Muscle of back (tissue), 11 donors: Measurements from ENCODE around the gene NEAT1. TPM values are rescaled to one million over a fixed set of nuclear protein-coding genes. Genes with fewer than 3 reads are reported as not detected.

Source experiments
- DNase-seq, 3 donors: peaks; one replicate each; pipeline versions ENCODE4 v3.0.0 to v3.0.0-alpha.2; 2013
- polyA plus RNA-seq, 10 donors: library from polyadenylated mRNA; unstranded; fragments of 120-200 nt; gene quantifications; one replicate each; pipeline ENCODE4 v1.2.1, GENCODE V29; 2013; ENCODE audit not compliant: insufficient read length in 10 of 10

NEAT1 gene
- polyA plus RNA-seq, 10 donors, result 39.4 to 242 (median 61.8) TPM

- peak; percentile 83 to 96 (median 94) for DNase-seq
Observed at GRCh38 chr11:65386307-65387140, 36.1 kb upstream of the NEAT1 start, which contains the start of gene FRMD8. TSS of gene FRMD8 (plus strand) at chr11:65386637. CDS start at chr11:65387037, 400 bp downstream.

- DNase-seq, result no peak
Observed at GRCh38 chr11:65388731-65389130, 33.9 kb upstream of the NEAT1 start.

GRCh38 chr11:65389294-65389980, 33.2 kb upstream of the NEAT1 start:
- DNase-seq, result no peak

GRCh38 chr11:65390099-65390941, 32.3 kb upstream of the NEAT1 start:
- DNase-seq, result peak in 1 of 3 donors; percentile 22

GRCh38 chr11:65390996-65391395, 31.6 kb upstream of the NEAT1 start:
- DNase-seq, result peak in 1 of 3 donors; percentile 32

- DNase-seq, result no peak
Observed at GRCh38 chr11:65392186-65392829, 30.3 kb upstream of the NEAT1 start.

GRCh38 chr11:65392899-65393298, 29.7 kb upstream of the NEAT1 start:
- DNase-seq, result no peak

GRCh38 chr11:65393513-65394079, 29.0 kb upstream of the NEAT1 start:
- no peak for DNase-seq

- no peak for DNase-seq
Observed at GRCh38 chr11:65394125-65394536, 28.5 kb upstream of the NEAT1 start.

GRCh38 chr11:65395961-65396530, 26.6 kb upstream of the NEAT1 start:
- DNase-seq, result no peak

- DNase-seq, result no peak
Observed at GRCh38 chr11:65396769-65397745, 25.5 kb upstream of the NEAT1 start.

GRCh38 chr11:65398362-65398910, 24.2 kb upstream of the NEAT1 start:
- no peak for DNase-seq

- DNase-seq, result no peak
Observed at GRCh38 chr11:65399249-65399648, 23.3 kb upstream of the NEAT1 start.

- DNase-seq, result no peak
Observed at GRCh38 chr11:65399845-65400244, 22.8 kb upstream of the NEAT1 start.

GRCh38 chr11:65400307-65401072, 22.1 kb upstream of the NEAT1 start:
- no peak for DNase-seq

GRCh38 chr11:65401073-65401802, 21.4 kb upstream of the NEAT1 start:
- no peak for DNase-seq

- no peak for DNase-seq
Observed at GRCh38 chr11:65401803-65402248, 20.8 kb upstream of the NEAT1 start.

- DNase-seq, result no peak
Observed at GRCh38 chr11:65402790-65403189, 19.8 kb upstream of the NEAT1 start.
